HG03039 (cell line): ENCODE results near the gene AOC1.
"Not testable (repeated sequence)": the region's sequence is repeated elsewhere in the genome, so short reads cannot be mapped to it uniquely, and the experiment has no call there.

Experiments used
- ATAC-seq: cut with Tn5 transposase; IDR thresholded peaks from one replicate; pipeline ENCODE4 v1.9.1; 2021; ENCODE audit warnings: mild to moderate bottlenecking, moderate library complexity; ENCODE audit not compliant: unreplicated experiment

AOC1 gene

GRCh38 chr7:150852371-150852905, at the start of gene AOC1:
TSS of gene AOC1 (plus strand) at chr7:150852517. CDS start at chr7:150856471, 3,954 bp downstream.
- no peak for ATAC-seq

- ATAC-seq, result no peak
Measured at GRCh38 chr7:150803161-150803860, 49.0 kb upstream of the AOC1 start.

GRCh38 chr7:150804802-150805201, 47.5 kb upstream of the AOC1 start:
- ATAC-seq, result no peak

GRCh38 chr7:150805864-150806263, 46.5 kb upstream of the AOC1 start:
- ATAC-seq, result no peak

GRCh38 chr7:150806454-150806853, 45.9 kb upstream of the AOC1 start:
- ATAC-seq, result no peak

GRCh38 chr7:150806863-150807262, 45.5 kb upstream of the AOC1 start:
- ATAC-seq, result no peak

- not testable (repeated sequence) for ATAC-seq
Measured at GRCh38 chr7:150807616-150808438, 44.5 kb upstream of the AOC1 start.

- ATAC-seq, result no peak
Measured at GRCh38 chr7:150814328-150815001, 37.9 kb upstream of the AOC1 start.

- ATAC-seq, result no peak
Measured at GRCh38 chr7:150818971-150819370, 33.3 kb upstream of the AOC1 start.

GRCh38 chr7:150820148-150820547, 32.2 kb upstream of the AOC1 start:
- no peak for ATAC-seq

- ATAC-seq, result no peak
Measured at GRCh38 chr7:150820578-150821198, 31.6 kb upstream of the AOC1 start.

GRCh38 chr7:150823043-150823442, 29.3 kb upstream of the AOC1 start:
- no peak for ATAC-seq

GRCh38 chr7:150823484-150824126, 28.7 kb upstream of the AOC1 start:
- no peak for ATAC-seq

GRCh38 chr7:150824379-150825177, 27.7 kb upstream of the AOC1 start:
- no peak for ATAC-seq

GRCh38 chr7:150826061-150826849, 26.1 kb upstream of the AOC1 start:
- ATAC-seq, result no peak

GRCh38 chr7:150828384-150828783, 23.9 kb upstream of the AOC1 start:
- ATAC-seq, result no peak

GRCh38 chr7:150829426-150829825, 22.9 kb upstream of the AOC1 start:
- no peak for ATAC-seq

GRCh38 chr7:150830937-150831336, 21.4 kb upstream of the AOC1 start:
- no peak for ATAC-seq

GRCh38 chr7:150831851-150832250, 20.5 kb upstream of the AOC1 start:
- no peak for ATAC-seq
